ENCODE data around the gene PIP5K1C.
A peak's percentile ranks its signal among the peaks of the same experiment; 100 is the strongest.

Gene PIP5K1C

DNA sequence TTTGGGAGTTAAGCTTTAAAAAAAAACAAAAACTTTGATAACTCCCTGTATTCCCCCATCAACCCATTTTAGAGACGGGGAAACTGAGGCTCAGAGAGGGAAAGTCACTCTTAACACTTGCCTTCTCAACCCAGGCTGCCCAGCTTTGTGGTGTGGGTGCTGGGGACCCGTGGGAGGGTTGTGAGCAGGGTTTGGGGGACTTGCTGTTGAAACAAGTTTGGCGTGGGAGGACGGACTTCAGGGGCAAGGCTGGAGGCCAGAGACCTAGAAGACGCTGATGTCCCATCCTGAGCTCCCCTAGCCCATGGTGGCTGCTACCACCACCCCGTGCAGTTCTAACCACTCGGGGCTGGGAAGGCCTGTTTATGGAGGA, 72.9 kb downstream of the PIP5K1C start:
- no peak for DNase-seq (ENCODE audit: low read depth in 2 of 2)

DNA sequence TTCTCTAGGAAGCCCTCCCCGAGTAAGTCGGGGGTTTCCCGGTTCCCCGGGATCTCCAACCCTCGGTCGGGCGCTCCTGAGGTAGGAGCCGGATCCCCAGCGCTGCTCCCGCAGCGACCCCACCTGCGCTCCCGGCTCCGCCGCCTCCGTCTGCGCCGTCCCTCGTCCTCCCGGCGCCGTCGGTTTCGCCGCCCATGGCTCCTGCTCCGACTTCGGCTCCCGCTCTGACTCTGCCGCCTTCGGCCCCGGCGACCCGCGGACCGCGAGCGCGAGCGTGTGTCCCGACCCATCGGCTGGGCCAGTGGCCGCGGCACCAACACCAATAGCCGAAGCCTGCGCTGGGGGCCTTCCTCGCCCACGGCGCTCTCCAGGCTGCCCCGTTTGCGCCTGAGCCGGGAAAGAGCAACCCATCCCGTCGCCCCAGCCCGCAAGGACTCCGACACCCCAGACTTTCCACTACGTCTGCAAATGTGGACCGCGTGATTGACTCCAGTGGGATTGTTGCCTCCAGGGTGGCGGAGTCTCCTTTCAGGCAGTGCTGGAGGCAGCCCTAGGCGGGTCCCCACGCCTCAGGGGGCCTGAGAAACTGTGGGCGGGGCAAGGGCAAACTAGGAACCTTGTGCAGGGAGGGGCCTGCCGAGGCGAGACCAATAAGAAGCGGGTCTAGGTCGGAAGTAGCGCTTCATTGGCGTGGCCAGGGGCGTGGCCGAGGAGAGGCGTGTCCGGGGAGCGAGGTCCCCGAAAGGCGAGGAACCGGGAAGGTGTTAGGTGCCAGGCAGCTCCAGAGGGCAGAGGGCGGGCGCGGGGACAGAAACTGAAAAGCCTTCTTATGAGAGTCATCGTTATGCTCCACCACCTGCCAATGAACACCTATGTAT, 73.6 kb downstream of the PIP5K1C start, which contains the start of gene CACTIN:
CACTIN (minus strand) TSS at position 318 of the 878 bp plus-strand sequence; CDS start at position 290, 28 bp downstream.
- DNase-seq (ENCODE audit: low read depth in 2 of 2) = peak; percentile 96 to 98

DNA sequence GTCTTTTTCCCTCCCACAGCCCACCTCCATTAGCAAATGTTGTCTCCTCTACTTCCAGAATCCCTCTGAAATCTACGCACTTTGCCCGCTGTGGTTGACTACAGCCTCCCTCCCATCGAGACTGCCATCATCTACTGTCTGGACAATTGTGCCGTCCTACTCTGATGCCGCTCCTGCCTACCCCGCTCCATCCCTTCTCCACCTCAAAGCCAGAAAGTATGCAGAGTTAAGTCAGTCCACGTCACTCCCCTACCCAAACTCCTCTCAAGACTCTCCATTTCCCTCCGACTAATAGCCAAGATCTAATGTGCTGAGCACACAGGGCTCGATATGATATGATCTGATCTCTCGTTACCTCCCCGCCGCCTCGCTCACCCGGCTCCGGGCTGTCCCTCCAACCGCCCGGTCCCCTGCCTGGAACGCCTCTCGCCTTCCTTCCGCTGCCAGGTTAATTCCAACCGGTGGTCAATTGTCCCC, 74.2 kb downstream of the PIP5K1C start:
- no peak for DNase-seq (ENCODE audit: low read depth in 2 of 2)

DNA sequence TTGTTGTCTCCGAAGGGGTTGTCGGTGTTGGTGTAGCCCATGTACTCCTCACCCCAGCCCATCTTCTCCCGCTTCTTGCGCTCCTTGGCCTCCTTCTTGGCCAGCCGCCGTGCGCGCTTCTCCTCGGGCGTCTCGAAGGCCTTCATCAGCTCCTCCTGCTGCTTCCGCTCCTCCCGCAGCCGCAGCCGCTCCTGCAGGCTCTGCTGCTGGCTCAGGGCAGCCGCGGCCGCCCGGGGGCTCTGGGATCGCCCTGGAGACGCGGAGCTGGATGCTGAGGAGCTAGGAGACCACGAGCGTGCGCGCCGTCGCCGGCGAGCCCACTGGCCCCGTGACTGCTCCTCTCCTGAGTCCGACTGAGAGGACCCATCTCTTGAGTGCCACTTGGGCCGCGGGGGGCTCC, 76.6 kb downstream of the PIP5K1C start:
- no peak for DNase-seq (ENCODE audit: low read depth in 2 of 2)

DNA sequence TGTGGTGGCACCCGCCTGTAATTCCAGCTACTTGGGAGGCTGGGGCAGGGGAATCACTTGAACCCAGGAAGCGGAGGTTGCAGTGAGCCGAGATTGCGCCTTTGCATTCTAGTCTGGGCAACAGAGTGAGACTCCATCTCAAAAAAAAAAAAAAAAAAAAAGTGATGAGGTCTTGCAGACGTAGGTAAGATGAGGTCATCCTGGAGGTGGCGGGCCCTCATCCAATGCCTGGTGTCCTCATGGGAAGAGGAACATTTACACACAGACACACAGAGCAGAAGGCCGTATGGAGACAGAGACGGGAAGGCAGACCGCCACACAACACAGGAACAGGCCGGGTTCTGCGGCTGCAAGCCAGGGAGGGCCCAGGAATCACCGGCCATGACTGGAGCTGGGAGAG, 78.0 kb downstream of the PIP5K1C start:
- no peak for DNase-seq (ENCODE audit: low read depth in 2 of 2)

DNA sequence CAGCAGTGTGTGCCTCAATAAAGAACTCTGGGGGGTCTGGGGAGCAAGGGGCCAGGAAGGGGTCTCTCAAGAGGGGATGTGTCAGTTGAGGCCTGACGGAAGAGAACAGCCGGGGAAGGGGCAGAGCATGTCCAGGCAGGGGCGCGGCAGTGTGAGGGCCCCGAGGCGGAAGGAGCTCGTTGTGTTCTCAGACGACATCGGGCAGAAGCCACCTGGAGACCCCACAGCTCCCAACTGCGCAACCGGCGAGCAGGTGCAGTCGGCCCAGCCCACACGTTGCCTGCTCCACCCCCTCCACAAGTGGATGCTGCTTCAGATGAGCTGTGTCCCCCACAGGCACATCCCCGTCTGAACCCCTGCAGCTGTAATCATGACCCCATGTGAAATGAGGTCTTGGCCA, 78.6 kb downstream of the PIP5K1C start:
- no peak for DNase-seq (ENCODE audit: low read depth in 2 of 2)

DNA sequence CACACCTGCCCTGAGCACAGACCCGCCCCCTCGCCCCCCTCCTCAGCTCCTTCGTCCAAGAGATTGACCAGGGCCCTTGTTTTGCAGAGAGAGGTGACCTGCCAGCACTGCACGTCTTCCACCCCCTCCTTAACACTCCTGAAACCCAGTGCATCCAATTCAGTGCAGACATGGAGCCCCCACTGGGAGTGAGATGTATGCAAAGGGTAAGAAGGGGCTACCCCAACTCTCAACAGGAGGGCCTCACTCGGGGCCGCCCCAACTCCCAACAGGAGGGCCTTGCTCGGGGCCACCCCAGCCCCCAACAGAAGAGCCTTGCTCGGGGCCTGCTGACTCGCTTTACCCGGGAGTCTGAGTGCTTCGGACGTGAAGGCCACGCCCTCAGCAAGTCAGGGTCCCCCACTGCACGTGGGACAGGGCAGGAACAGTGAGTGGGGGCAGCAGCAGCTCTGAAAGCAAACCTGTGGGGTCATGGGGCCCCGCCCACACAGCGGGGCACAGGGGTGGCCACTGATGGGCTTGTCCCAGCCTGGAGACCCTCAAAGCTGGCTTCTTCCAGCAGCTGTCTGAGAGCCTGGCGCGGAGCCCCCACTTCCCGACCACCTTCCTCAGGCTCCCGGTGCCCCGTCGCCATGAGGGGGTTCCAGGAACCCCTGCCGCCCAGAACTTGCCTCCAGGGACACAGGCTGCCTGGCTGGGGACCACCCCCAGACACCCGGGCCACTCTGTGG, 79.3 kb downstream of the PIP5K1C start:
- no peak for DNase-seq (ENCODE audit: low read depth in 2 of 2)

DNA sequence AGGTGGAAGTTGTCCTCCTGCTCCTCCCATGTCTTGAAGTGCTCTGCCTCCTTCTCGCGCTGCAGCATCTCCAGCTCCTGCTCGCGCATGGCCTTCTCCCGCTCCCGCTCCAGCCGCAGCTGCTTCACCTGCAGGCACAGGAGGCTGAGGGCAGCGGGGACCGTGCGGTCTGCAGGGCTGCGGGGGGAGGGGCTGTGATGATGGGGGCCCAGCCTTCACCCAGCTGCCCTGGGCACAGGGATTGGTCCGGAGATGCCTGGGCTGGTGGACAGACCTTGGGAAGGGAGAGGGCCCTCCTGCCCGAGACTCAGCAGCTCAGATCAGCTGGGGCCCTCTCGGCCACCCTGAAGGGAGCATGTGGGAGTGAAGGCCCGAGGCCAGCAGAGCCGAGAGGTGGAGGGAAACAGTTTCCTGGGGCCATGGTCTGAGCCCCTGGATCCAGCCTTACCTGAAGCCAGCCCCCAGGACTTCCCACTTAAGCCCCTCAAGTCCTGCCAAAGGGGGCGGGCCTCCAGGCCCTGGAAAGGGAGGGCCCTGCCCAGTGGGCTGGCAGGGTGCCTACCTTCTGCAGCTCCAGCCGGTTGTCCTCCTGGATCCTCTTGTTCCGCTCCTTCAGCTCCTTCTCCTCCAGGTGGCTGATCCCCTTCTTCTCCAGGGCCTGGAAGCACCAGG, 80.0 kb downstream of the PIP5K1C start:
- DNase-seq (ENCODE audit: low read depth in 2 of 2) = no peak

DNA sequence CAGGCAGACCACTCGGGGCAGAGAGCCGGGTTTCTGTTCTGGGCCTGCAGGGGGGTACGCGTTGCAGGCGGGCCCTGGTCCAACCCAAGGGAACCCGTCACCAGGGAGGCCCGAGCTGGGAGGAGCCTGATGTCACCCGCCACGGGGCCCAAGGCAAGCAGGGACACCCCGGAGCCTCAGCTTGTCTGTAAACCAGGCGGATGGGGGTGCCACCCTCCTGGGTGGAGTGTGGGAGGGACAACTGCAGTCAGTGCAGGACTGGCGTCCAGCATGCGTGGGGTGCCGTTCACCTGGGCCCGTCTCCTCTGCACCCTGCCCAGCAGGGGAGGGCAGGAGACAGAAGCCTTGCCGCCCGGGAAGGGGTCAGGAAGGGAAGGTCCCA, 80.6 kb downstream of the PIP5K1C start:
- no peak for DNase-seq (ENCODE audit: low read depth in 2 of 2)

DNA sequence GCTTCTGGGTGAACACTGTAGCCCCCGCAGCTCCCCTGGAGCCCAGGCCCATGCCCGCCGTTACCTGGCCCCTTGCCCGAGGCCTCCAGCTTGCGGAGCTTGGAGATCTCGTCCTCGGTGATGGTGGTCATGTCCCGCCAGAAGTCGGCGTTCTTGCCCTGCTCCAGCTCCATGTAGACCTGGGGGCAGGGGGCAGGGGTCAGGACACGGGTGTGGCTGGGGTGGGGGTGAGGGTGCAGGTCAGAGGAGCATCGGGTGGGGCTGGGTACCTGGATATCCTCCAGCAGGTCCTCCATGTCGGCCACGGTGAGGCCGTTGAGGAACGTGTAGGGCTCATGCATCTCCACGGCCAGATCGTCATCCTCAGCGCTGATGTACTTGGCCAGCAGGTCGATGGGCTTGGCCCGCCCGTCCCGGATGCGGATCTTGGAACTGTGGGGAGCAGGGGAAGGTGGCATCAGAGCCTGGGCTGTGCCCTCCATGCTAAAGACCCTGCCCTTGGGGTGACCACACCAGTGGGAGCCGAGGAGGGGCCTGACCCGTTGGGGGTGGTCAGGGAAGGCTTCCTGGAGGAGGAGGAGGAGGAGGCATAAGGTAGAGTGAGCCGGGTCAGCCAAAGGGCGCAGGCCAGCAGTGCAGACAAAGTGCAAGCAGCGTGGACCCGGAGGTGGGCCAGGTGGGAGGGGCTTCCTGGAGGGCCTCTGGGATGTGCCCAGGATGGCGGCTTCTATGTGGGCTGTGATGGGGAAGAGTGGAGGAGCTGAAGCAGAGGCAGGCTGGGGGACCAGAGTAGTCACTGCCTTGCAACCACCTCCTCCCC, 81.2 kb downstream of the PIP5K1C start:
- DNase-seq (ENCODE audit: low read depth in 2 of 2) = no peak

DNA sequence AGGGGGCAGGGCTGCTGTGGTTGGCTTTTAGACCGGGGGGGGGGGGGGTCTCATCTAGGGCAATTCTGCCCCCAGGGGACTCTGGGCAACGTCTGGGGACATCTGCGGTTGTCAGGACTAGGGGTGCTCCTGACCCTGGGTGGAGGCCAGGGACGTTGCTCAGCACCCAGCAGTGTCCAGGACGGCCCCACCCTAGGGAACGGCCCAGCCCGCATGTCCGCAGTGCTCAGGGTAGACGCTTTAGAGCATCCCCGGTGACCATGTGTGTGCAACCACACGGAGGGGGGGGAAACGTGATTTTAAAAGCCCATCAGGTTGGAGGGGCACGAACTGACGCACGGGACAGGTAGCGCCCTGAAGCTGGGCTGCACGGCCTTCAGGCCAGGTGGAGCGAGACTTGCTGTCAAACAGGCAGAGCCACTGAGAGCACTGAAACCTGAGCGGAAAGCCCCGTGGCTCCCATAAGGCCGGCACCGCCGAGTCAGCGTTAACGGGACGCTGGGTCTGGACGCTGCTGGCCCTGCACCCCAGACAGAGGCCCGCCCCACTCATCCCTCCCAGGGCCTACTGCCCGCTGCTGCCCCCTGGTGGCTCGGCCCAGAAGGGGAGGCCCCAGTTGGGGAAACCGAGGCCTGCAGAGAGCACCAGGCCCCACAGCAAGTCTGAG, 82.0 kb downstream of the PIP5K1C start:
- DNase-seq (ENCODE audit: low read depth in 2 of 2) = peak in 1 of 2 donors; percentile 31

DNA sequence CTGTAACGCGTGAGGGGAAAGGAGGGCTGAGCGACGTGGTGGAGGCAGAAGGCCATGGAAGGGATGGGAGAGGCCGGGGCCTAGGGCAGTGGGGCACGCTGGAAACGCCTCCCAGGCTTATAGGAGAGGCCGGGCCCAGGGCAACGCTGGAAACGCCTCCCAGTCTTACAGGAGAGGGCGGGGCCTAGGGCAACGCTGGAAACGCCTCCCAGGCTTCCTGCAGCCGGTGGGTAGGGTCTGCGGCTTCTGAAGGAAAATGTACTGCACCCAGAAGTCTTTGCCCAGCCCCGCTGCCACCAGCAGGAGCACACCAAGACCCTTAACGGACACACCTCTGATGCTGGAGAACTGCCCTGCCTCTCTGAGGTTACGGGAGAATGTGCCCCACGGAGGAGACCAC, 82.8 kb downstream of the PIP5K1C start:
- no peak for DNase-seq (ENCODE audit: low read depth in 2 of 2)

DNA sequence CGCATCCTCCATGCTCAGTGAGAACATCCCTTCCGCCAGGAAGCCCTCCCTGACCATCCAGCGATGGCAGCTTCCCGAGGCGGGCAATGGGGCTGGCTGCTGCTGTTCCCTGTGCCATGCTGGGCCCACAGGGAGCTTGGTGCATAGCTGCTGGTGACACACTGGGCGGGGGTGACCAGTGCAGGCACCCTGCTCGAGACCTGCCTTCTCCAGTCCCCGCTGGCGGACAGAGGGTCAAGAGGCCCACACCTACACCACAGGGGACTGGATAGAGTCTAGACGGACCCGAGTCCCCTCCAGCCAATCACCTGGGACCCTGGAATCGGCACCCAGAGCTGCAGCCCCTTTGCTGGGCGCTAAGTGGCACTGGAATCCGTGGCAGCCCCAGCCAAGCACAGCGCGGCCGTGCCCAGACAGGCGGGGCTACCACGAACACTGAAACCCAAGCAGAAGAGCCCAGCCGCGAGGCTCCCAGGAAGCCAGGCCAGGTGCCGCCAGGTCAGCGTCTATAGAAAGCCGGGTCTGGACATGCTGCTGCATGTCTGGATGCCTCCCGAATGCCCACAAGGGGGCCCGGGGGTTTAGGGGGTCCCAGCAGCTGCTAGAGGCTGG, 84.6 kb downstream of the PIP5K1C start:
- no peak for DNase-seq (ENCODE audit: low read depth in 2 of 2)

DNA sequence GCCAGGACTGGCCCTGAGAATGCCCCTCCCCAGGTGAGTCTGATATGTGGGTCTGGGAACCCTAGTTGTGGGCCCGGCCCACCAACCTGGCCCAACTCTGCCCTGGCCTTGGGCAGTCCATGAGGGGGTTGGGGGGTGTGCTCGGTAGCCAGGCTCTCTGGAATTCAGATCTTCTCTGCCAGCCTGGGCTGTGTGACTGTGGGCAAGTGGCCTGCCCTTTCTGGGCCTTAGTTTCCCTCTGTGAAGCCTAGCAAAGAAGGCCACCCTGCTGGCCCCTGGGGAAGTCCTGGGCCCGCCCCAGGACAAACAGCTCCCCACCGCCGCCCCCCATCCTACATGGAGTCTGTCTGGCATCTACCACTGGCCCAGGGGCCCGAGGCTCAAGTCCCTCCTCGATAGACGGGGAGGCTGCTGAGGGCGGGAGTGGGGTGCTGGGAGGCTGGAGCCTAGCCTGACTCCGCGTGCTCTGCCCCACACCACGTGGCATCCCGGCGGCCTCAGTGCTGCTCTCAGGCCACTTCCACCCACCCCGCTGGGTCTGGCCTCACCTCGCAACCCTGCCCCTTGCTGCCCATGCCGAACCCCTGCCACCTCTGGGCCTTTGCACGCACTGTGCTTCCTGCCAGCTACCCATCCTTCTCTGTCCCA, 85.3 kb downstream of the PIP5K1C start:
- no peak for DNase-seq (ENCODE audit: low read depth in 2 of 2)

DNA sequence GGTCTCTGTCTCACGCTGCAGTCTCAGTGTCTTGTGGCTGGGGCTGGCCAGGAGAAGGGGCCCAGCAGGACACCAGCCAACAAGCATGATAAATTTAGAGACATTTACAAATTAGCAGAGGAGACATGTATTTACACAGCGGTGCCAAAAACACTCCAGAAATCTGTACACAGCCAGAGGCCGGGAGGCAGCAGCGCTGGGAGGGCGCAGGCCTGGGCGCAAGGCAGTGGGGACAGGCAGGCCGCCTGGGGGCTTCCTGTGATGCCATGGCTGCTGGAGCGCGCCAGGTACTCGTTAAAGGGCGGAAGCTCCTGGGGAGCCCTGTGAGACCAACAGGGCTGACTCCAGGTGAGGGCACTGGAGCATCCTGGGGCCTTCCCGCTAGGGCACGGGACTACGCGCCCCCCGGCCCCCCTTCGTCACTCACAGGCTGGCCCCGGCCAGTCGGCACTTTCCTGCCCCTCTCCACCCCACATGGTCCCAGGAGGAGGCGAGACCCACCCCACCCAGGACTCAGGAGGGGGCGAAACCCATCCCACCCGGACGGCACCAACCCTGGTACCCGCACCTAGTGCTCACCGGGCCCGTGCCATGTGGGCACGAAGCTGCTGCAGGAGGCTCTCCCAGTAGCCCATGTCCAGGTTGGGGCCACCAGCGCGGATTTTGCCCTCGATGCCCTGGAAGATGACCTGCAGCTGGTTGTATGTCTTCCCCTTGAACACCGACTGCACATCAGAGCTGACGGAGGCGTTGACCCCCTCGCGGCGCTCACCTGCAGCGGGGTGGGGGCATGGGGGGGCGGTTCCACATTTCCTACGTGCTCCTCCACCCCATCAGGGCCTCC, 86.2 kb downstream of the PIP5K1C start:
- no peak for DNase-seq (ENCODE audit: low read depth in 2 of 2)

DNA sequence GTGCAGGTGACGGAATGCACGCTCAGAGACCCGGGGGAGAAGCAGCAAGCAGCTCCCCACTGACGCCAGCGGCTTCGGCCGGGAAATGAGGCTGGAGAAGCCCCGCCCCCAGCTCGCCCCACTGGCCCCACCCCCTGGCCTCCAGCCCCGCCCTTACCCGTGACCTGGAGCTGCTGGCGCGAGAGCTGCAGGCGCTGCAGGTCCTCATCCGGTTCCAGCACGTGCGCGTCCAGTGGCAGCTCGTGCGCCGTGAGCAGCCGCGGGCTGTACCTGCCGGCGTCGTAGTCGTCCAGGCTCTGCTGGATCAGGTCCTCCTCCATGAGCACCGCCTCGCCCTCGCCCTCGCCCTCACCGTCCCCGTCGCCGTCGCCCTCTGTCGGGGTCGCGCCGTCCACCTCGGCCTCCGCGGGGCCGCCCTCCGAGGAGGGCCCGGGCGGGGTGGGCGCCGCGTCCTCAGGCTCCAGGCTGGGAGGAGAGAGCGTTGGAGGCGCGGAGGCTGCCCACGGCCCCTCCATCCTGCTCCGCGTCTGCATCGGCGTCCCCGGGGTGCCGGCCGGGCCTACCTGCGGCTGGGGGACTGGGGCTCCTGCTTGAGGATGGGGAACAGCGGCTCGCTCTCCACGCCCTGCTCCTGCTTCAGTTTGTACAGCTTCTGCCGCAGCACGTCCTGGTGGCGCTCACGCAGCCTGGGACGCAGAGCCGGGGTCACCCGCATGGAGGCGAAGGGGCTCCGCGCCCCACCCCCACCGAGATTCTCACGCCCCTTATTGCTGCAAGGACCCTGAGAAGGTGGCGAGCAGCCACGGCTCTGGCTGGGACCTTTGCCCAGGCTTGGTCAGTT, 87.1 kb downstream of the PIP5K1C start:
- no peak for DNase-seq (ENCODE audit: low read depth in 2 of 2)

DNA sequence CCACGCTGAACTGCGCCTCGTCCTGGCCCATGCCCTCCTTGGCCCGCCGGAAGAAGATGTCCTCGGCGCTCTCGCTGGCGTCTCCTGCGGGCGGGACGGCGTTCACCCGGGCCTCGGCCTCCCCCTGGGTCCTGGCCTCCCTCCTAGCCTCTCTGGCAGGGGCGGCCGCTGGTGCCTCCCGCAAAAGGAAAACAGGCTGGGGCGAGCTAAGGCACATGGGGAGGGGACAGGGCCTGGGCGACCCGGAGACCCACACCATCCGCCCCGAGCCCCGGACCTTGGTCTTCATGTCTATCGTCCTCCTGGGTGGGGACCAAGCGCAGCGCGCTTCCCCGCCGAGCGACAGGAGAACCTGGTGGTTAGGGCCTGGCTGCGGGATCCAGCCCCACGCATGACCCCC, 87.9 kb downstream of the PIP5K1C start:
- DNase-seq (ENCODE audit: low read depth in 2 of 2) = no peak

DNA sequence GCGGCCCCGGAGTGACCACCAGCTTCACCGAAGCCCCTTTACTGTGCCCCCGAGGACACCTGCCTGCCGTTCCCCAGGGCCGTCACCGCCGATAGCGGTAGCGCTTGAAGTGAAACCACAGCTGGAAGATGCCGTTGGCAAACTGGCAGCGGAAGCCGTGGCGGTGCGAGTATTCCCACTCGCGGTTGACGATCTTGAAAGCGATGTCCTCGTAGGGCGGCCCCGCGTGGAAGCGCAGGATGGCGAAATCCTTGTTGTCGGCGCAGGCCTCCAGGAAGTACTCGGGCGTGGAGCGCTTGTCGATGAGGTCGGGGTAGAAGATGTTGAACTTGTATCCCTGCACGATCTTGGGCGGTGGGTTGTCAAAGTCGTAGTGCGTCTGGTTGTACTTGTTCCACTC, 88.4 kb downstream of the PIP5K1C start:
- no peak for DNase-seq (ENCODE audit: low read depth in 2 of 2)

All from activated CD8-positive, alpha-beta memory T cell treated with anti-CD3 and anti-CD28 coated beads for 4 hours (primary cell).